ENCODE measurements around the gene FAM117A. TPM values are rescaled to one million over a fixed set of nuclear protein-coding genes. Genes with fewer than 3 reads are reported as not detected.
"Not testable (repeated sequence)": the region's sequence is repeated elsewhere in the genome, so short reads cannot be mapped to it uniquely, and the experiment has no call there.

Gene FAM117A
- total RNA-seq, 1 donor from 2014 or later = 16.5 TPM

DNA sequence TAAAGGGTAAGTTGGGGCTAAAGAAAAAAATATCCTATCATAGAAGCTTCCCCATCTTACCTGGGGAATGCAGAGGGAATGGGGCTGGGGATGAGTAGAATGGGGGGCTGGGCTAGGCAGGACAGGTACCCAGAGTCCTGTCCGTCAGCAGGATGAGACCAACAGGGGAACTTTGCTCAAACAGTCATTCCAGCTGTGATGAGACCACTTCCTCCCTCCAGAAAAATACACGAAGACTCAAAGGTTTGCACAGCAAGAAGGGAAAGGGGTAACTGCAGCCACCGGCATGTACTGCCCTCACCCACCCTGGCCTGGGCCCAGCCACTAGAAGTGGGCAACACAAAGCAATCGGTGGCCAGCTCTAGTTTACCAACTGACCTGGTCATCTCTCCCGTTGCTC is 35.5 kb downstream of the FAM117A start:
- Mint-ChIP-seq H3K27ac (no peak overlapping the region), H3K9me3 (peaks cover 5% of the 10 kb centered on the region), H3K36me3 (peaks cover 14% of the 10 kb centered on the region), H3K27me3 (ENCODE audit: low read depth) (no peaks in the 10 kb centered on the region), H3K4me3 (no peak overlapping the region), H3K4me1 (peaks cover 7% of the 10 kb centered on the region)
- DNase-seq (ENCODE audit: low spot score in 2 of 2, unreplicated experiment in 2 of 2) = no peak
- TF ChIP-seq, protein P1, sequence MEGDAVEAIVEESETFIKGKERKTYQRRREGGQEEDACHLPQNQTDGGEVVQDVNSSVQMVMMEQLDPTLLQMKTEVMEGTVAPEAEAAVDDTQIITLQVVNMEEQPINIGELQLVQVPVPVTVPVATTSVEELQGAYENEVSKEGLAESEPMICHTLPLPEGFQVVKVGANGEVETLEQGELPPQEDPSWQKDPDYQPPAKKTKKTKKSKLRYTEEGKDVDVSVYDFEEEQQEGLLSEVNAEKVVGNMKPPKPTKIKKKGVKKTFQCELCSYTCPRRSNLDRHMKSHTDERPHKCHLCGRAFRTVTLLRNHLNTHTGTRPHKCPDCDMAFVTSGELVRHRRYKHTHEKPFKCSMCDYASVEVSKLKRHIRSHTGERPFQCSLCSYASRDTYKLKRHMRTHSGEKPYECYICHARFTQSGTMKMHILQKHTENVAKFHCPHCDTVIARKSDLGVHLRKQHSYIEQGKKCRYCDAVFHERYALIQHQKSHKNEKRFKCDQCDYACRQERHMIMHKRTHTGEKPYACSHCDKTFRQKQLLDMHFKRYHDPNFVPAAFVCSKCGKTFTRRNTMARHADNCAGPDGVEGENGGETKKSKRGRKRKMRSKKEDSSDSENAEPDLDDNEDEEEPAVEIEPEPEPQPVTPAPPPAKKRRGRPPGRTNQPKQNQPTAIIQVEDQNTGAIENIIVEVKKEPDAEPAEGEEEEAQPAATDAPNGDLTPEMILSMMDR (IDR thresholded peaks at IDR 0.05; ENCODE audit: unreplicated experiment) = no peak

DNA sequence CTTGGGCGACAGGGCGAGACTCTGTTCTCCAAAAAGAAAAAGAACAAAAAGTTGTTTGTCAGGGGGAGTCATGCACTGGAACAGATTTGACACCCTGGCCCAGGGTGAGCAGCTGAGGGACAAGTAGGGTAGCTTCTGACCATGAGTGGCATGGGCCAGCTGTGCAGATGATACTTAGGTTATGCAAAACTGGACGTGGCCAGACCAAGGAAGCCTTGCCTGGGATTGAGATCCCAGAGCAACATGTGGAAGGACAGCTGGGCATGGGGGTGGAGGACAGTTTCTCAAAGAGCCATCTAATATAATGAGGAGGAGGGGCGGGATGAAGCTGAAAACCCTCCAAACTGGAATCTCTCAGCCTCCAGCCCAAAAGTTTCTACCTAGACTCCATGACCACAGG is 36.6 kb downstream of the FAM117A start:
- Mint-ChIP-seq H3K27ac (no peak overlapping the region), H3K27me3 (ENCODE audit: low read depth) (no peaks in the 10 kb centered on the region), H3K4me1 (peaks cover 15% of the 10 kb centered on the region), H3K36me3 (peaks cover 16% of the 10 kb centered on the region), H3K9me3 (peaks cover 5% of the 10 kb centered on the region), H3K4me3 (no peak overlapping the region)
- TF ChIP-seq, protein P1 (IDR thresholded peaks at IDR 0.05; ENCODE audit: unreplicated experiment) = no peak
- DNase-seq (ENCODE audit: low spot score in 2 of 2, unreplicated experiment in 2 of 2) = no peak

DNA sequence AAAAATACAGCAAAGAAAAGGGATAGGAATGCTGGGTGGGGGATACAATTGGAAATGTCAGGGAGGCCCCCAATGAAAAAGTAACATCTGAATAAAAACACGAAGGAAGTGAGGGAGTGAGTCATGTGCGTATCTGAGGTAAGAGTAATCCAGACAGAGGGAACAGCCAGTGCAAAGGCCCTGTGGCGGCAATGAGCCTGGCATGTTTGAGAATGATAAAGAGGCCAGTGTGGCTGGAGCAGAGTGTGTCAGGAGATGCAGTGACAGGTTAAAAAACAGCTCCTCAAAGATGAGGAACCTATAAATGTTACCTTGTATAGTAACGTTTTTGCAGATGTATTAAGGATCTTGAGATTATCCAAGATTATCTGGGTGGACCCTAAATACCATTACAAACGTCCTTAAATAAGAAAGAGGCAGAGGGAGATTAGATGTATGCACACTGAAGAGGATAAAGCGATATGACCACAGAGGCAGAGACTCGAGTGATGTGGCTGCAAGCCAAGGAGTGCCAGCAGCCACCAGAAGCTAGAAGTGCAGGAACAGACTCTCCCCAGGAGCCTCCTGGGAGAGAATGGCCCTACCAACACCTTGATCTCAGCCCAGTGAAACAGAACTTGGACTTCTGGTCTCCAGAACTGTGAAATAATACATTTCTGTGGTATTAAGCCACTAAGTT is 38.3 kb downstream of the FAM117A start:
- Mint-ChIP-seq H3K9me3 (peaks cover 5% of the 10 kb centered on the region), H3K4me3 (no peak overlapping the region), H3K27ac (no peak overlapping the region), H3K27me3 (ENCODE audit: low read depth) (no peaks in the 10 kb centered on the region), H3K36me3 (peaks cover 16% of the 10 kb centered on the region), H3K4me1 (peaks cover 15% of the 10 kb centered on the region)
- TF ChIP-seq, protein P1 (IDR thresholded peaks at IDR 0.05; ENCODE audit: unreplicated experiment) = no peak
- DNase-seq (ENCODE audit: low spot score in 2 of 2, unreplicated experiment in 2 of 2) = no peak

DNA sequence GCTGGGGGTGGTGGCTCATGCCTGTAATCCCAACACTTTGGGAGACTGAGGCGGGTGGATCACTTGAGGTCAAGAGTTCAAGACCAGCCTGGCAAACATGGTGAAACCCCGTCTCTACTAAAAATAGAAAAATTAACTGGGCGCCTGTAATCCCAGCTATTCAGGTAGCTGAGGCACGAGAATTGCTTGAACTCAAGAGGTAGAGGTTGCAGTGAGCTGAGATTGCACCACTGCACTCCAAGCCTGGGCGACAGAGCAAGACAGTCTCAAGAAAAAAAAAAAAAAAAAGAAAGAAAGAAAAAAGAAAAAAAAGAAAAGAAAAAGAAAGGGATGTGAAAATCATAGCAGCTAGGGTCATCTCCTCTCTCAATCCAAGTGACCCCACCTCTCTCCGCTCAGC is 39.4 kb downstream of the FAM117A start:
- H3K9me3 Mint-ChIP-seq; H3K27me3 Mint-ChIP-seq (ENCODE audit: low read depth); DNase-seq (ENCODE audit: low spot score in 2 of 2, unreplicated experiment in 2 of 2); H3K4me3 Mint-ChIP-seq; H3K27ac Mint-ChIP-seq: not testable (repeated sequence)
- Mint-ChIP-seq H3K4me1 (peaks cover 15% of the 10 kb centered on the region), H3K36me3 (peaks cover 16% of the 10 kb centered on the region)

DNA sequence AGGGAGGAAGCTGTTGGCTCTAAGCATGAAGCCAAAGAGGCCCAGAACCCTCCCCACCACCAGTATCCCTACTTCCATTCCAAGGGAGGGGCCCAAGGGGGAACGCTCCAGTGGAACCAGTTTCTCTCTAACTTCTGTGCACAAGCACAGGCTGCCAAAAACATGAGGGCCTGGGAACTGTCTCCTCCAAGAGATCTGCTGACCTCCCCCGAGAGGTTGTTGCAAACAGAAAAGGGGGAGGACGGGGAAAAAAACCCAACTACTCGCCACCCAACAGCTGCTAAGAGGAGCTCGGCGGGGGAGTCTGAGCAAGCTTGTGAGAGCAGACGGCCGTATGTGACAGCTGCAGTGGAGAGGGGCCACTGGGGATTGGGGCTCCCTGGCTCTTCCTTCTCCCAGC is 40.5 kb downstream of the FAM117A start:
- peak overlapping the region; percentile 70 for H3K27ac Mint-ChIP-seq
- DNase-seq (ENCODE audit: low spot score in 2 of 2, unreplicated experiment in 2 of 2) = peak in 1 of 2 experiments; percentile 43
- peaks cover 16% of the 10 kb centered on the region for H3K36me3 Mint-ChIP-seq
- H3K9me3 Mint-ChIP-seq = peaks cover 5% of the 10 kb centered on the region
- H3K4me1 Mint-ChIP-seq = peaks cover 15% of the 10 kb centered on the region
- H3K4me3 Mint-ChIP-seq = peak overlapping the region; percentile 4
- H3K27me3 Mint-ChIP-seq (ENCODE audit: low read depth) = no peaks in the 10 kb centered on the region
- TF ChIP-seq, protein P1 (IDR thresholded peaks at IDR 0.05; ENCODE audit: unreplicated experiment) = no peak

DNA sequence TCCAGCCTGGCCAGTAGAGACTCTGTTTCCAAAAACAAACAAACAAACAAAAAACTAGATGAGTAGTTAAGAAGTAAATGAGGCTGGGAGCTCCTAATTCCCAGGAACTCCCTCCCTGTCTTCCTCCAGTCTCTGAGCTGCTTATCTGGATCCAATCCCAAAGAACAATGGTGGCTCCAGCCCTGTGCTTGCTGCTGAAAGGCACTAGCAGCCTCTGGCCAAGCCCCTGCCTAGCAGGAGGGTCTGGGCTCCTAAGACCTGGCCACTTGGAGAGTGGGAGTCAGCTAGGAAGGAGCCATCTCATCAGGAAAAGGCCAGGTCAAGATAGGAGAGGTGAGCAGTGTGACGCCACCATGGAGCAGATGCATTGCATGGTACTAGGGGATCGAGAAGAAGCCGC is 41.9 kb downstream of the FAM117A start:
- Mint-ChIP-seq H3K27me3 (ENCODE audit: low read depth) (no peaks in the 10 kb centered on the region), H3K4me1 (peaks cover 15% of the 10 kb centered on the region), H3K27ac (no peak overlapping the region), H3K9me3 (peaks cover 5% of the 10 kb centered on the region), H3K36me3 (peaks cover 22% of the 10 kb centered on the region), H3K4me3 (no peak overlapping the region)
- DNase-seq (ENCODE audit: low spot score in 2 of 2, unreplicated experiment in 2 of 2) = no peak
- TF ChIP-seq, protein P1 (IDR thresholded peaks at IDR 0.05; ENCODE audit: unreplicated experiment) = no peak

All from mesothelial cell of epicardium (in vitro differentiated cells).